Progenitor cell of endocrine pancreas (in vitro differentiated cells): ENCODE measurements around the gene YPEL2. TPM values are rescaled to one million over a fixed set of nuclear protein-coding genes. Genes with fewer than 3 reads are reported as not detected.
A peak's percentile ranks its signal among the peaks of the same experiment; 100 is the strongest.

ENCODE experiments used
- DNase-seq: peaks from one replicate; pipeline ENCODE4 v3.0.0; 2021; ENCODE audit warnings: low spot score; ENCODE audit not compliant: unreplicated experiment
- H3K27ac Mint-ChIP-seq: 2 replicates; pipeline ENCODE4 v1.8.0; 2021; ENCODE audit warnings: mild to moderate bottlenecking, moderate library complexity, mixed read lengths
- H3K27me3 Mint-ChIP-seq: 2 replicates; pipeline ENCODE4 v1.8.0; 2021; ENCODE audit warnings: mixed read lengths
- H3K36me3 Mint-ChIP-seq: 2 replicates; pipeline ENCODE4 v1.8.0; 2022; ENCODE audit warnings: mixed read lengths; ENCODE audit not compliant: insufficient read depth
- H3K4me1 Mint-ChIP-seq: 2 replicates; pipeline ENCODE4 v1.8.0; 2021; ENCODE audit warnings: low read depth, mixed read lengths
- H3K4me3 Mint-ChIP-seq: 2 replicates; pipeline ENCODE4 v1.8.0; 2021; ENCODE audit warnings: low read depth, mild to moderate bottlenecking, moderate library complexity, mixed read lengths
- H3K9me3 Mint-ChIP-seq: 2 replicates; pipeline ENCODE4 v1.8.0; 2021; ENCODE audit warnings: low read depth, mixed read lengths
- microRNA-seq: library from miRNA; unstranded; fragments of <30 nt; microRNA quantifications from one replicate; pipeline ENCODE4 v1.1.0, GENCODE V29; 2020; ENCODE audit warnings: borderline number of aligned reads; ENCODE audit not compliant: unreplicated experiment
- total RNA-seq: library from RNA; stranded (reverse); gene quantifications from 2 replicates; pipeline ENCODE4 v1.2.1, GENCODE V29; 2021
- TF ChIP-seq, protein P1 (sequence below): fragments of 200-600 bp; sonication (generic); IDR thresholded peaks from one replicate; pipeline ENCODE4 v1.5.0; 2021; ENCODE audit warnings: antibody characterized with exemption, mild to moderate bottlenecking; ENCODE audit not compliant: unreplicated experiment

Gene YPEL2
- total RNA-seq, 1 donor from 2014 or later, result 39.9 TPM

DNA sequence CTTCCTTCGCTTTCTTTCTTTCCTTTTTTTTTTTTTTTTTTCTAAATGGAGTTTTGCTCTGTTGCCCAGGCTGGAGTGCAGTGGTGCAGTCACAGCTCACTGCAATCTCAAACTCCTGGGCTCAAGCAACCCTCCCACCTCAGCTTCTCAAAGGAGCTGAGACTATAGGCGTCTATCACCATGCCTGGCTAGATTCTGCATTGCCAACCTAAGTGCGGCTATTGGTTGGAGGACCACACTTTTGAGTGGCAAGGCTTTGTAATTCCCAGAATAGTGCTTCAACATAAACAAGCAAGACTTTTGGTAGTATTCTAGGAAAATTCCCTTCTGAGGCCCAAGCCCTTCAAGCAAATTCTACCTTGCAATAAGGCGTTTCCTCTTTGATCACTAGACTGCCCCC, 107.8 kb downstream of the YPEL2 start:
- TF ChIP-seq, protein P1, sequence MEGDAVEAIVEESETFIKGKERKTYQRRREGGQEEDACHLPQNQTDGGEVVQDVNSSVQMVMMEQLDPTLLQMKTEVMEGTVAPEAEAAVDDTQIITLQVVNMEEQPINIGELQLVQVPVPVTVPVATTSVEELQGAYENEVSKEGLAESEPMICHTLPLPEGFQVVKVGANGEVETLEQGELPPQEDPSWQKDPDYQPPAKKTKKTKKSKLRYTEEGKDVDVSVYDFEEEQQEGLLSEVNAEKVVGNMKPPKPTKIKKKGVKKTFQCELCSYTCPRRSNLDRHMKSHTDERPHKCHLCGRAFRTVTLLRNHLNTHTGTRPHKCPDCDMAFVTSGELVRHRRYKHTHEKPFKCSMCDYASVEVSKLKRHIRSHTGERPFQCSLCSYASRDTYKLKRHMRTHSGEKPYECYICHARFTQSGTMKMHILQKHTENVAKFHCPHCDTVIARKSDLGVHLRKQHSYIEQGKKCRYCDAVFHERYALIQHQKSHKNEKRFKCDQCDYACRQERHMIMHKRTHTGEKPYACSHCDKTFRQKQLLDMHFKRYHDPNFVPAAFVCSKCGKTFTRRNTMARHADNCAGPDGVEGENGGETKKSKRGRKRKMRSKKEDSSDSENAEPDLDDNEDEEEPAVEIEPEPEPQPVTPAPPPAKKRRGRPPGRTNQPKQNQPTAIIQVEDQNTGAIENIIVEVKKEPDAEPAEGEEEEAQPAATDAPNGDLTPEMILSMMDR, result no peak
- no peak for DNase-seq
- Mint-ChIP-seq H3K4me1 (peaks cover 11% of the 10 kb centered on the region), H3K36me3 (no peaks in the 10 kb centered on the region), H3K9me3 (no peaks in the 10 kb centered on the region), H3K27ac (no peak overlapping the region), H3K27me3 (no peaks in the 10 kb centered on the region), H3K4me3 (no peak overlapping the region)

DNA sequence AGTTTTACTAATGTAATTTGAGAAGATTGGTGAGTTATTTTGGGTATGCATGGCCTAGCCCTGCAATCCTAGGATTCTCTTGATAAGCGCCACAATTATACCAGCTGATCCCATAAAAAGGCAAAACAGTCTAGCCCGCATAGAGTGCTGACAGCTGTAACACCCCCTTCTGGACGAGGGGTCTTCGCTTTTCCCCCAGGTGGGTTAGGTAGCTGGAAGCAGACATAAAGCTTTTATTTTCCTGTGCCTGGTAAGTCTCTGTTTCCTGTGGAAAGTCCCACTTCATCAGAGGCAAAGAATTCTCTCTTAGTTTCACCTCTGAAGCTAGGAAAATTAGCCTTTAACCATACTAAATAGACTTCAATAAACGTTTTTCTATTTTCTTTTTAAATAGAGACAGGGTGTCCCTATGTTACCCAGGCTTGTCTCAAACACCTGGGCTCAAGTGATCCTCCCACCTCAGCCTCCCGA, 108.3 kb downstream of the YPEL2 start:
- DNase-seq, result no peak
- TF ChIP-seq, protein P1, result no peak
- peak overlapping the region; percentile 14 for H3K27ac Mint-ChIP-seq
- no peaks in the 10 kb centered on the region for H3K36me3 Mint-ChIP-seq
- H3K4me1 Mint-ChIP-seq, result peaks cover 11% of the 10 kb centered on the region
- no peak overlapping the region for H3K4me3 Mint-ChIP-seq
- no peaks in the 10 kb centered on the region for H3K27me3 Mint-ChIP-seq
- no peaks in the 10 kb centered on the region for H3K9me3 Mint-ChIP-seq

DNA sequence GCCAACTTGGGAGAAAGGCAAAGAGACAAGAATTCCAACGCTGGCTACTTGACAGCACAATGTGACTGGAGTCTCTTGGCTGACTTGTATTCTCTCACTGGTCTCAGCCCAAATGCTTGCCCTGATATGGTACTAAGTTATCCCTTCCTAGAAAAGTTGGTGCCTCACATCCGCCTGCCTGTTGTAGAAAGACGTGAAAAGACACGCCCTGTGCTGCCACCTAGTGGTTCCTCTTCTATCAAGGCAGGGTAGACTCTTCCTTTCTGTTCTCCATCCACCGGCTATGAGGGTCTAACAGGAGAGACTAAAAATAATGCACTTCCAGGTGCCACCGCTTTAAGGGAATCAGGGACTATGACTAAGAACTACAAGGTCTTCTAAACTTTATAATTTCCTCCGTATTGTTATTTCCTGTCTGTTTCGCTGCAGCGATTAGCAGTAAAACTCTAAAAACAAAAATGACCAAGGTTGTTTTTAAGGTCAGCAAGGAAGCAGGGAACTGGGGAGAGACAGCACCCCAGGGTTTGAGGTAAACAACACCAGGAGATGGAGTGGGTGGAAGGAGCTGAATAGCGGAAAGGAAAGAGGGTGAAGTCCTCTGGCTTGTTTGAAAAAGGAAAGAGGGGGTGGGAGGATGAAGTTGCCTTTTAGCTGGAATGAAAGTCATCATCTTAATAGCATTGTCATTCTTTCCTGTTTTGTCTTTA, 109.5 kb downstream of the YPEL2 start:
- no peak overlapping the region for H3K27ac Mint-ChIP-seq
- H3K9me3 Mint-ChIP-seq, result no peaks in the 10 kb centered on the region
- H3K27me3 Mint-ChIP-seq, result no peaks in the 10 kb centered on the region
- peaks cover 11% of the 10 kb centered on the region for H3K4me1 Mint-ChIP-seq
- TF ChIP-seq, protein P1, result peak; percentile 94
- H3K36me3 Mint-ChIP-seq, result no peaks in the 10 kb centered on the region
- H3K4me3 Mint-ChIP-seq, result no peak overlapping the region
- peak; percentile 74 for DNase-seq

DNA sequence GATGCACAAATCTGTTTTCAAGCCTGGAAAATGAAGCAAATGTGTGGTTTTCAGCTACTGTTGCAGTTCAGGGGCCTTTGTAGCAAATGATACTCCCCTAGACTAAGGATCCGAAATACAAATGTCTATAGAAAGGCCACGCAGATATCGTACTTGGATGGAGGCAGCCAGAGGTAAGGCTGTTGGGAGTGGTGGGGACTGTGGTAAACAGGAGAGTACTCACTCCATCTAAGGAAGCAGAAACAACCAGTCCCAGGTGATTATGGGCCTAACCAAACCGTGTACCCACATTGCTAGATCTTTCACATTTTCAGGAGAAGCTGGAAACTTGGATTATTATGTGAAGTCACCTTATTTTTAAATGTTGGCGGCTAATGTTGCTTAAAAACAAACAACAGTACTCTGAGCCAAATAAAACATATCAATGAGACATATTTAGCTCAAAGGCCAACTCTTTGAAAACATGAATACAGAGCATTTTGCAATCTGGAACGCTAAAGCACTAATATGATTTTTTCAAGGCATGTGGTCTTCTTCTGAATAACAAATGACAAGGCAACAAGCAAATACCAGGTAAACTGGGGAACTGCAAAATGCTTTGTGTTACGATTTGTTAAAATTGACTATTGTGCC, 110.1 kb downstream of the YPEL2 start:
- TF ChIP-seq, protein P1, result no peak
- Mint-ChIP-seq H3K4me1 (peaks cover 11% of the 10 kb centered on the region), H3K27ac (no peak overlapping the region), H3K27me3 (no peaks in the 10 kb centered on the region), H3K9me3 (no peaks in the 10 kb centered on the region), H3K4me3 (no peak overlapping the region), H3K36me3 (no peaks in the 10 kb centered on the region)
- DNase-seq, result no peak

DNA sequence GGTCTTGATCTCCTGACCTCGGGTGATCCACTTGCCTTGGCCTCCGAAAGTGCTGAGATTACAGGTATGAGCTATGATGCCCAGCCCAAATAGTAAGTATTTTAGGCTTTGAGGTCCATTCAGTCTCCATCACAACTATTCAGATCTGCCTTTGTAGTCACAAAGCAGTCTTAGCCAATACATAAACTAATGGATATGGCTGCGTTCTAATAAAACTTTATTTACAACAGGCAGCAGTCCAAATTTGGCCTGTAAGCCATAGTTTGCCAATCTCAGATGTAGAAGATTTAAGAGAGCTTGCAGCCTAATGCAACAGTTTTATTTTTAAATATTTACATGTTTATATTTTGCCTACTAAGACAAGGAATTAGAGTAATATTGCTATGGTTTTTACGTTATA, 111.7 kb downstream of the YPEL2 start:
- H3K4me3 Mint-ChIP-seq, result no peak overlapping the region
- no peak overlapping the region for H3K27ac Mint-ChIP-seq
- H3K9me3 Mint-ChIP-seq, result no peaks in the 10 kb centered on the region
- TF ChIP-seq, protein P1, result no peak
- H3K27me3 Mint-ChIP-seq, result no peaks in the 10 kb centered on the region
- DNase-seq, result no peak
- H3K4me1 Mint-ChIP-seq, result peaks cover 5% of the 10 kb centered on the region
- H3K36me3 Mint-ChIP-seq, result no peaks in the 10 kb centered on the region

Small RNAs within 50 kb of the gene (microRNA-seq; reads per million reads assigned to microRNA genes)
- not detected for gene MIR4729

Other genes starting within 250 kb of the YPEL2 start
- gene TRIM37, start 224.8 kb upstream of the YPEL2 start, total RNA-seq, result 25.9 and 28.8 TPM in 2 replicates
- 54.4 and 61.6 TPM in 2 replicates for gene SKA2, start 176.5 kb upstream of the YPEL2 start, total RNA-seq
- gene PRR11, start 175.9 kb upstream of the YPEL2 start, total RNA-seq, result 21.2 and 24.9 TPM in 2 replicates
- gene SMG8, start 121.6 kb upstream of the YPEL2 start, total RNA-seq, result 16.8 and 17.6 TPM in 2 replicates
- gene GDPD1, start 111.1 kb upstream of the YPEL2 start, total RNA-seq, result 19.5 TPM in 2 replicates
- 67.9 and 69.7 TPM in 2 replicates for gene DHX40, start 234.0 kb downstream of the YPEL2 start, total RNA-seq